Pancreas (tissue), 10 donors: ENCODE measurements around the gene UBASH3B. TPM values are rescaled to one million over a fixed set of nuclear protein-coding genes. Genes with fewer than 3 reads are reported as not detected.

Experiments used
- ATAC-seq, 4 donors: fragments of 200-7000 bp; cut with Tn5 transposase; one replicate each; pipeline versions ENCODE4 v1.8.0 to v1.9.1; 2020; ENCODE audit warnings: mild to moderate bottlenecking in 4 of 4, moderate library complexity in 4 of 4
- DNase-seq, 6 donors: peaks; one replicate each; pipeline ENCODE4 v3.0.0-alpha.2; 2020
- FAIRE-seq: peaks from 2 replicates; lab custom pipeline; 2012; peaks lifted over from hg19 to GRCh38; lab: Jason Lieb, UNC
- H3K27ac ChIP-seq, 4 donors: fragments of 200-600 bp; sonication (generic); 1 replicate in 3 of 4; 2 replicates in 1 of 4; pipeline versions ENCODE4 v1.5.0 to v1.8.0; 2020
- H3K27me3 ChIP-seq, 4 donors: fragments of 200-600 bp; one replicate each; pipeline ENCODE4 v1.8.0; 2021
- H3K36me3 ChIP-seq, 3 donors: fragments of 200-600 bp; sonication (generic) in 1 of 3; one replicate each; pipeline versions ENCODE4 v1.5.0 to v1.8.0; 2020 to 2021
- H3K4me1 ChIP-seq, 3 donors: fragments of 200-600 bp; one replicate each; pipeline ENCODE4 v1.8.0; 2021
- H3K4me3 ChIP-seq, 4 donors: fragments of 200-600 bp; sonication (generic) in 2 of 4; one replicate each; pipeline versions ENCODE4 v1.5.0 to v1.8.0; 2020 to 2021
- H3K9me3 ChIP-seq, 4 donors: fragments of 200-600 bp; one replicate each; pipeline ENCODE4 v1.8.0; 2021
- CTCF ChIP-seq, 4 donors: fragments of 200-600 bp; sonication (generic) in 3 of 4; IDR thresholded peaks; one replicate each; pipeline versions ENCODE4 v1.5.0 to v1.8.0; 2021; ENCODE audit warnings: antibody characterized with exemption in 4 of 4
- WGBS, 2 donors: extraction: QIAGEN DNeasy Blood & Tissue Kit; methylation state at CpG; one replicate each; pipeline ENCODE4 v1.1.7; 2013; 5-methylcytosine and 5-hydroxymethylcytosine counted together
- intact Hi-C, 3 donors: fragments of 100-400 bp; cut with DNase I; formaldehyde crosslinking; loops; one replicate each; pipeline versions ENCODE4 v1.11.1 to v1.14.2; 2022
- polyA plus RNA-seq, 2 donors: library from polyadenylated mRNA; stranded (reverse); fragments of 200-250 nt; gene quantifications; one replicate each; pipeline ENCODE4 v1.2.3, GENCODE V29; 2013
- total RNA-seq, 6 donors: library from RNA; stranded (reverse); fragmentation: NEBNext Ultra II Directional in 4 of 6; extraction: Animal tissue kit (Norgen Biotek cat#: 25700) in 4 of 6; gene quantifications; one replicate each; pipeline versions ENCODE4 v1.2.1 to v1.2.4, GENCODE V29; 2021 to 2023
- donor health status: healthy with polysubstance abuse.
- donor health status: DM: no; HTN: no; CAD: no; lungs with moderate emphysema.
- donor health status: DM: no; HTN: no; CAD: no.
- donor health status: control.
- donor health status: control.
- donor health status: Bipolar disorder and iron deficiency.
- donor health status: DM: yes; HTN: yes; CAD: no.
- donor health status: DM: no; HTN: no; CAD: no.
- donor health status: DM: no; HTN: no; CAD: no.
- donor health status: DM: yes; HTN: yes; CAD: no.

UBASH3B gene
- total and polyA plus RNA-seq, 8 donors, result 0.56 to 5.8 (median 1.8) TPM

GRCh38 chr11:122848186-122848585 lies 192.7 kb downstream of the UBASH3B start:
- Histone ChIP-seq H3K4me1 (no peaks in the 10 kb centered on the region), H3K9me3 (no peaks in the 10 kb centered on the region), H3K4me3 (no peak overlapping the region), H3K36me3 (no peaks in the 10 kb centered on the region), H3K27me3 (peaks cover 0 to 9% (median 0%) of the 10 kb centered on the region in 4 donors), H3K27ac (no peak overlapping the region)
- TF ChIP-seq CTCF (IDR thresholded peaks at IDR 0.05), result no peak
- FAIRE-seq, result no peak
- 85 to 91% methylated on average over 1 of the region's 1 CpG for WGBS, 2 donors
- DNase-seq, result no peak
- intact Hi-C loops, result loop anchor here in 1 of 3 donors (10.0 kb wide), 1 partner anchor 53 kb away; no protein-coding TSS in a partner anchor
- ATAC-seq, result no peak

GRCh38 chr11:122850076-122850631 lies 194.6 kb downstream of the UBASH3B start:
- Histone ChIP-seq H3K4me3 (no peak overlapping the region), H3K9me3 (no peaks in the 10 kb centered on the region), H3K27me3 (peaks cover 0 to 9% (median 0%) of the 10 kb centered on the region in 4 donors), H3K27ac (no peak overlapping the region), H3K36me3 (no peaks in the 10 kb centered on the region), H3K4me1 (no peaks in the 10 kb centered on the region)
- intact Hi-C loops, result loop anchor here in 1 of 3 donors (10.0 kb wide), 1 partner anchor 55 kb away; no protein-coding TSS in a partner anchor
- 50 to 54% methylated on average over 7 of the region's 7 CpGs for WGBS, 2 donors
- no peak for TF ChIP-seq CTCF (IDR thresholded peaks at IDR 0.05)
- ATAC-seq (no peak), FAIRE-seq (no peak), DNase-seq (no peak)

GRCh38 chr11:122851366-122851966 lies 195.9 kb downstream of the UBASH3B start:
- H3K9me3 ChIP-seq, result no peaks in the 10 kb centered on the region
- 52 to 68% methylated on average over 12 of the region's 12 CpGs for WGBS, 2 donors
- H3K27ac ChIP-seq, result no peak overlapping the region
- H3K4me3 ChIP-seq, result no peak overlapping the region
- no peak for TF ChIP-seq CTCF (IDR thresholded peaks at IDR 0.05)
- ATAC-seq (no peak), DNase-seq (no peak), FAIRE-seq (no peak)
- H3K36me3 ChIP-seq, result no peaks in the 10 kb centered on the region
- H3K4me1 ChIP-seq, result no peaks in the 10 kb centered on the region
- intact Hi-C loops, result loop anchor here in 1 of 3 donors (10.0 kb wide), 1 partner anchor 57 kb away; no protein-coding TSS in a partner anchor
- peaks cover 0 to 9% (median 0%) of the 10 kb centered on the region in 4 donors for H3K27me3 ChIP-seq

GRCh38 chr11:122852074-122852795 lies 196.7 kb downstream of the UBASH3B start:
- no peak for FAIRE-seq

More at GRCh38 chr11:122852074-122852795, 196.7 kb downstream of the UBASH3B start:
- no peak for DNase-seq
- Histone ChIP-seq H3K4me1 (no peaks in the 10 kb centered on the region), H3K27me3 (peaks cover 0 to 9% (median 0%) of the 10 kb centered on the region in 4 donors), H3K4me3 (no peak overlapping the region), H3K36me3 (no peaks in the 10 kb centered on the region), H3K9me3 (no peaks in the 10 kb centered on the region), H3K27ac (no peak overlapping the region)
- intact Hi-C loops, result loop anchor here in 1 of 3 donors (10.0 kb wide), 1 partner anchor 57 kb away; no protein-coding TSS in a partner anchor
- no peak for ATAC-seq
- 57 to 59% methylated on average over 10 of the region's 10 CpGs for WGBS, 2 donors
- no peak for TF ChIP-seq CTCF (IDR thresholded peaks at IDR 0.05)
